ENCODE measurements around the gene FAM193B.

The FAM193B gene

GRCh38 chr5:177555665-177556064, 1.3 kb upstream of the FAM193B start:
- H3K36me3 ChIP-seq (ENCODE audit: control insufficient read depth, low read length) = peaks cover 25% of the 10 kb centered on the region
- H3F3A ChIP-seq (ENCODE audit: control insufficient read depth, insufficient read depth) = no peaks in the 10 kb centered on the region; the same call in 1 of the 2 replicates
- TF ChIP-seq EZH2phosphoT487 (IDR thresholded peaks at IDR 0.05; ENCODE audit: borderline replicate concordance, low read length) (no peak), CTCF (IDR thresholded peaks at IDR 0.05; ENCODE audit: low read depth, low read length, poor library complexity, severe bottlenecking) (no peak)
- H4K20me1 ChIP-seq (ENCODE audit: control insufficient read depth, insufficient read depth, low read depth, low read length) = peaks cover 13% of the 10 kb centered on the region
- peaks cover 24% of the 10 kb centered on the region for H3K4me1 ChIP-seq (ENCODE audit: control insufficient read depth, low read length)
- no peak overlapping the region for H3K27ac ChIP-seq (ENCODE audit: low read depth, low read length)
- no peaks in the 10 kb centered on the region for H3K27me3 ChIP-seq (ENCODE audit: control insufficient read depth, low read length)
- H3K4me3 ChIP-seq (ENCODE audit: low read length) = no peak overlapping the region
- H3K9me3 ChIP-seq (ENCODE audit: control insufficient read depth, insufficient read depth, low read length) = no peaks in the 10 kb centered on the region
- H3K79me2 ChIP-seq (ENCODE audit: control insufficient read depth, low read length) = peaks cover 41% of the 10 kb centered on the region
- no peaks in the 10 kb centered on the region for H3K9me2 ChIP-seq (replicated peaks; ENCODE audit: control insufficient read depth, low read length)
- H3K4me2 ChIP-seq (ENCODE audit: low read length) = peak overlapping the region; percentile 66; the same call in 1 of the 2 replicates

- Histone ChIP-seq H3K27ac (ENCODE audit: low read depth, low read length) (no peak overlapping the region), H3K9me3 (ENCODE audit: control insufficient read depth, insufficient read depth, low read length) (no peaks in the 10 kb centered on the region), H3K36me3 (ENCODE audit: control insufficient read depth, low read length) (peaks cover 29% of the 10 kb centered on the region), H3K27me3 (ENCODE audit: control insufficient read depth, low read length) (no peaks in the 10 kb centered on the region), H3K9me2 (replicated peaks; ENCODE audit: control insufficient read depth, low read length) (no peaks in the 10 kb centered on the region), H3K4me2 (ENCODE audit: low read length) (peak overlapping the region; percentile 66), H3K79me2 (ENCODE audit: control insufficient read depth, low read length) (peaks cover 45% of the 10 kb centered on the region), H3K4me3 (ENCODE audit: low read length) (peak overlapping the region; percentile 79), H4K20me1 (ENCODE audit: control insufficient read depth, insufficient read depth, low read depth, low read length) (peaks cover 13% of the 10 kb centered on the region), H3K4me1 (ENCODE audit: control insufficient read depth, low read length) (peaks cover 26% of the 10 kb centered on the region), H3F3A (ENCODE audit: control insufficient read depth, insufficient read depth) (no peaks in the 10 kb centered on the region; the same call in 1 of the 2 replicates)
- no peak for TF ChIP-seq CTCF (IDR thresholded peaks at IDR 0.05; ENCODE audit: low read depth, low read length, poor library complexity, severe bottlenecking)
- TF ChIP-seq EZH2phosphoT487 (IDR thresholded peaks at IDR 0.05; ENCODE audit: borderline replicate concordance, low read length) = no peak
Observed at GRCh38 chr5:177555228-177555627, 865 bp upstream of the FAM193B start.

GRCh38 chr5:177553671-177554429, 513 bp downstream of the FAM193B start:
- no peak overlapping the region for H3K27ac ChIP-seq (ENCODE audit: low read depth, low read length)
- peaks cover 32% of the 10 kb centered on the region for H3K36me3 ChIP-seq (ENCODE audit: control insufficient read depth, low read length)
- H3K27me3 ChIP-seq (ENCODE audit: control insufficient read depth, low read length) = no peaks in the 10 kb centered on the region
- H3K79me2 ChIP-seq (ENCODE audit: control insufficient read depth, low read length) = peaks cover 56% of the 10 kb centered on the region
- H3K9me2 ChIP-seq (replicated peaks; ENCODE audit: control insufficient read depth, low read length) = no peaks in the 10 kb centered on the region
- no peaks in the 10 kb centered on the region for H3K9me3 ChIP-seq (ENCODE audit: control insufficient read depth, insufficient read depth, low read length)
- H4K20me1 ChIP-seq (ENCODE audit: control insufficient read depth, insufficient read depth, low read depth, low read length) = peaks cover 13% of the 10 kb centered on the region
- TF ChIP-seq CTCF (IDR thresholded peaks at IDR 0.05; ENCODE audit: low read depth, low read length, poor library complexity, severe bottlenecking) (no peak), EZH2phosphoT487 (IDR thresholded peaks at IDR 0.05; ENCODE audit: borderline replicate concordance, low read length) (no peak)
- peaks cover 26% of the 10 kb centered on the region for H3K4me1 ChIP-seq (ENCODE audit: control insufficient read depth, low read length)
- H3K4me2 ChIP-seq (ENCODE audit: low read length) = peak overlapping the region; percentile 85
- peak overlapping the region; percentile 73 for H3K4me3 ChIP-seq (ENCODE audit: low read length)
- no peaks in the 10 kb centered on the region; the same call in 1 of the 2 replicates for H3F3A ChIP-seq (ENCODE audit: control insufficient read depth, insufficient read depth)
